Dendritic cell treated with granulocyte-macrophage colony-stimulating factor and Interleukin-4, amounts not matched to agents 40 ng/mL and 50 ng/mL, for 4 days (primary cell): ENCODE data around the gene PLCE1.
"Not testable (repeated sequence)": the region's sequence is repeated elsewhere in the genome, so short reads cannot be mapped to it uniquely, and the experiment has no call there.

Experiments used
- H3K27ac Mint-ChIP-seq: one replicate; pipeline ENCODE4 v1.8.0; 2022; ENCODE audit warnings: mild to moderate bottlenecking, mixed read lengths
- H3K27me3 Mint-ChIP-seq: one replicate; pipeline ENCODE4 v1.8.0; 2022; ENCODE audit warnings: mild to moderate bottlenecking, mixed read lengths
- H3K36me3 Mint-ChIP-seq: one replicate; pipeline ENCODE4 v1.8.0; 2022; ENCODE audit warnings: low read depth, mixed read lengths
- H3K4me1 Mint-ChIP-seq: one replicate; pipeline ENCODE4 v1.8.0; 2022; ENCODE audit warnings: low read depth, mixed read lengths
- H3K4me3 Mint-ChIP-seq: one replicate; pipeline ENCODE4 v1.8.0; 2022; ENCODE audit warnings: mild to moderate bottlenecking, moderate library complexity, mixed read lengths
- H3K9me3 Mint-ChIP-seq: one replicate; pipeline ENCODE4 v1.8.0; 2022; ENCODE audit warnings: mixed read lengths
- intact Hi-C: fragments of 100-400 bp; cut with micrococcal nuclease; formaldehyde crosslinking; loops from one replicate; pipeline ENCODE4 v1.15.0; 2022

PLCE1 gene

DNA sequence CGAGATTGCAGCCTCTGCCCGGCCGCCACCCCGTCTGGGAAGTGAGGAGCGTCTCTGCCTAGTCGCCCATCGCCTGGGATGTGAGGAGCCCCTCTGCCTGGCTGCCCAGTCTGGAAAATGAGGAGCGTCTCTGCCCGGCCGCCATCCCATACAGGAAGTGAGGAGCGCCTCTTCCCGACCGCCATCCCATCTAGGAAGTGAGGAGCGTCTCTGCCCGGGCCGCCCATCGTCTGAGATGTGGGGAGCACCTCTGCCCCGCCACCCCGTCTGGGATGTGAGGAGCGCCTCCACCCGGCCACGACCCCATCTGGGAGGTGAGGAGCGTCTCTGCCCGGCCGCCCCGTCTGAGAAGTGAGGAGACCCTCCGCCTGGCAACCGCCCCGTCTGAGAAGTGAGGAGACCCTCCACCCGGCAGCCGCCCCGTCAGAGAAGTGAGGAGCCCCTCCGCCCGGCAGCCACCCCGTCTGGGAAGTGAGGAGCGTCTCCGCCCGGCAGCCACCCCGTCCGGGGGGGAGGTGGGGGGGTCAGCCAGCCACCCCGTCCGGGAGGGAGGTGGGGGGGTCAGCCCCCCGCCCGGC is 23.2 kb upstream of the PLCE1 start:
- intact Hi-C loops, H3K4me1 Mint-ChIP-seq, H3K9me3 Mint-ChIP-seq, H3K4me3 Mint-ChIP-seq, H3K27me3 Mint-ChIP-seq, H3K36me3 Mint-ChIP-seq, H3K27ac Mint-ChIP-seq: not testable (repeated sequence)

DNA sequence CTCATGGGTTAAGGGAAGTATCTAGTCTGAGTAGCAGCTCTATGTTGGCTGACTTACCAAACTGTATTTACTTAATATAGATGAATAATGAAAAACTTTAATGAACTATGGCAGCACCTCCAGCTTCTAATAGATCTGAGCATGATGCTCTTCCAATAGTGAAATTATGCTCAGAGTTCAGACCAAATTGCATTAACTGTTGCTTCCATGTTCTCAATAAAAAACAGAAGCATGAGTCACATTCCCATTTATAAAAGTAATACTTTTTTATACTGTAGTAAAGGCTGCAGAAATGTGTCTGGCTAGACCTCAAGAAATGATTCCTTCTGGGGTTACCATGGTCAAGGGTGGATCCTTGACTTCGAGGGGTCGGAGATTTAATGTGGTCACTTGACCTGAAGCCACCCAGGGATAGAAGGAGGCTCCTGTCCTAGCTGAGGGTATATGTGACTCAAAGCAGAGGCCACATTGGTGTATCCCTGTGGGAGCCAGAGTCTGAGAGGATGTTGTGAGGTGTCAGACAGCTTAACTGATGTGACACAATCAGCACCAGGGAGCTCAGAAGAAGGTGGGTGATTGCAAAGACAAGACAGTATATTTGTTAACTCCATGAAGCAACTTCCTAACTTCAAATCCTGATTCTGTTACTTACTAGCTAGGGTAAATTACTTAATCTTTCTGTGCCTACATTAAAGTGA is 19.8 kb upstream of the PLCE1 start:
- Mint-ChIP-seq H3K27ac (no peak overlapping the region), H3K36me3 (no peaks in the 10 kb centered on the region), H3K9me3 (no peaks in the 10 kb centered on the region), H3K4me1 (no peaks in the 10 kb centered on the region), H3K4me3 (no peak overlapping the region), H3K27me3 (peaks cover 2% of the 10 kb centered on the region)
- intact Hi-C loops, result no loop called here

DNA sequence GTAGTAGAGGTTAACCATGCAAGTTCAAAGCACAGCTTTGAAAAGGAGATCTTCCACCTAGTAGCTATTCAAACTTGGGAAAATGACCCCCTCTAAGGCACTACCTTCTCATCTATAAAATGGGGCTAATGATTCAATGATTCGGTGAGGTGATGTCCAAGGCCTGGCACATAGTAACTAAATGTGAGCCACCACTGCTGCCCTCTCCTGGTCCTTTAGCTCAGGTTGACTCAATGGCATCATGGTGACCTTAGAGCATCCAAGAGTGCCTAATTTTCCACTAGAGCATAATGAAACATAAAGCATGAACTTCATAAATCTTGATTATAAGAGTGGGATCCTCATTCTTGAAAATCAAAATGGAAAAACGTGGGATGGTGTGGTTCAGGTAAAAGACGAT is 16.3 kb upstream of the PLCE1 start:
- Mint-ChIP-seq H3K36me3 (no peaks in the 10 kb centered on the region), H3K9me3 (no peaks in the 10 kb centered on the region), H3K27me3 (peaks cover 4% of the 10 kb centered on the region), H3K27ac (no peak overlapping the region), H3K4me1 (no peaks in the 10 kb centered on the region), H3K4me3 (no peak overlapping the region)
- intact Hi-C loops, result no loop called here

DNA sequence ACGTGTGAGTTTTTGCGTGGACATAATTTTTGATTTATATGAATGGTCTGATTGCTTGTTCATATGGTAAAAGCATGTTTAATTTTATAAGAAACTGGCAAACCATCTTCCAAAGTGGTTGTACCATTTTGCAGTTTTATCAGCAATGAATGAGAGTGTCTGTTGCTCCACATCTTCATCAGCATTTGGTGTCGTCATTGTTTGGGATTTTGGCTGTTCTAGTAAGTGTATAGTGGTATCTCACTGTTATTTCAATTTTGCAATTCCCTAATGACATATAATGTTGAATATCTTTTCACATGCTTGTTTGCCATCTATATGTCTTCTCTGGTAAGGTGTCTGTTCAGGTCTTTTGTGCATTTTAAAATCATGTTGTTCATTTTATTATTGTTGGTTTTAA is 13.2 kb upstream of the PLCE1 start:
- Mint-ChIP-seq H3K4me3 (no peak overlapping the region), H3K4me1 (no peaks in the 10 kb centered on the region), H3K36me3 (no peaks in the 10 kb centered on the region), H3K27ac (no peak overlapping the region), H3K27me3 (peaks cover 8% of the 10 kb centered on the region), H3K9me3 (no peaks in the 10 kb centered on the region)
- intact Hi-C loops, result no loop called here

DNA sequence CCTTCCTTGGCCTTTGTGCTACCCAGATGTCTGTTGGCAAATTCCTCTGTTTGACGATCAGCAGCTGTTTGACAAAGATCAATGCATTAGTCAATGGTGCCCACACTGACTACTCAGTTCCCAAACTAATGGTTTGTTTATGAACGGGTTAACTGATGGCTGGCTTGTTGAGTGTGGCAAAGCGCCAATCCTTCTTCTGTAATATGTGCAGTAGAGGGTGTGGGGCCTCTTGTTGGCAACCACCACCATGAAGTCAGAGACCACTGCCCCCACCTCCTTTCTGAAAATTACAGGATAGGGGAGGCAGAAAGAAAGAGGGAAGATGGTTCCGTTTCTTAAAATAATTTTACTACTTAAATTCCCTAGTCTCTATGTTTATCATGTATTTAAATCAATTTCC is 2.6 kb upstream of the PLCE1 start:
- intact Hi-C loops, result no loop called here
- no peaks in the 10 kb centered on the region for H3K36me3 Mint-ChIP-seq
- no peak overlapping the region for H3K27ac Mint-ChIP-seq
- H3K4me1 Mint-ChIP-seq, result no peaks in the 10 kb centered on the region
- no peak overlapping the region for H3K4me3 Mint-ChIP-seq
- no peaks in the 10 kb centered on the region for H3K9me3 Mint-ChIP-seq
- peaks cover 55% of the 10 kb centered on the region for H3K27me3 Mint-ChIP-seq

DNA sequence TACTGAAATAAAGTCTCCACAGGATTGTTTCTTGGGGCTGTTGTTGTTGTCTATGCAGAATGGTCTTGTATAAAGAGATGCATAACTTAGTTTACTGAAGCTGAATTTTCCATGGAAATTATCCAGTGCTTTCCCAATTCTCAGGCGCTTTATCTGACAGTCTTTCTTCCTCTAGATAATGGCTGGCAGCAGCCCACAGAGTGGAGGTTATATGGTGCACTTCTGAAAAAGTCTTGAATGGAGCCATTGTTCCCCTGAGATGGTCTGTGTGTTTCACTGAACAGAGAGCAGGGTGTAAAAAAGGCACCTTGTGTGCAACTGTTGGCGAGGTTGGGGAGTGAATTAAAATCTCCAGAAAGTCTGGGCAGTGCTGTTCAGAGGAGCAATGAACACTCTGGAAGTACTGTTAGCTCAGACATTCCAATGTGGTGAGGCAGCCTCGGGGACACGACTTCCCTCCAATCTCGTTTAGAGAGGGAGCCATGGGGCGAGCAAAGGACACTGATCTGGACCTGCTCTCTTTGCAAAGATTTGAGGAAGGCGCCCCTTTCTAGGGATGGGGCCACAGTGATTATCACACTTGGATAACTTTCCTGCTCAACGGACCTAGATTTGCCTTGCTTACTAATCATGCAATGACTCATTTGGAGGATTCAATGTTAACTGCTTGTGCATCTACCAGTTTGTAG is 2.0 kb upstream of the PLCE1 start:
- Mint-ChIP-seq H3K27me3 (peaks cover 59% of the 10 kb centered on the region), H3K27ac (no peak overlapping the region), H3K4me3 (no peak overlapping the region), H3K4me1 (no peaks in the 10 kb centered on the region), H3K36me3 (no peaks in the 10 kb centered on the region), H3K9me3 (no peaks in the 10 kb centered on the region)
- intact Hi-C loops, result no loop called here

DNA sequence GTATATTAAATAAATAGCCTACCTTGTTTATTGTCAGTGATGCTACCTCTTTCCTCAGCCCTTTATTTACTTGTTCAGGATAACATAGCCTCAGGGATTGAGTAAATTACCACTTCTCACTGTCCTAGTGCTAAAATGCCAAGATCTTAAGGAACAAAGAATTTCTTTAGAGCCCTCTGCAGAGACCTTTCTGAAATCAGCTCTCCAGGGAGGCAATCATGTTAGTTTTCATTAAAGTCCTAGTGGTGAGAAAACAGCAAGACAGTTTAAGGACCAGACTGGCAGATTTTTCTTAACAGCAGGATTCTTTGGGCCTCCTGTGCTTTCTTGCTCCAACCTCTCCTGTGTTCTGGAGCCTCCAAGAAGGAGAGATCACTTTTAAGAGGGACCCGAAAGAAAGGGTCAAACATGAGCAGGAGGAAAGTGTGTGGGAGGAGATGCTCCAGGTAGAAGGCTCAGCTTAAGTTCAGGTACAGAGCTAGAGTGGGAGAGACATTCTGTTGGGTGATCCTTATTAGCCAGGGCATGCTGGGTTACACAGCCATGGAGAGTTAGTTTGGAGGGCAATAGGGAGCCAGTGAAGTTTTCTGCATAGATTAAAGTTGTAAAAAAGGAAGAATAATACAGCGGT is 1.2 kb upstream of the PLCE1 start:
- Mint-ChIP-seq H3K27ac (no peak overlapping the region), H3K9me3 (no peaks in the 10 kb centered on the region), H3K4me3 (no peak overlapping the region), H3K4me1 (no peaks in the 10 kb centered on the region), H3K27me3 (peaks cover 56% of the 10 kb centered on the region), H3K36me3 (no peaks in the 10 kb centered on the region)
- intact Hi-C loops, result no loop called here

DNA sequence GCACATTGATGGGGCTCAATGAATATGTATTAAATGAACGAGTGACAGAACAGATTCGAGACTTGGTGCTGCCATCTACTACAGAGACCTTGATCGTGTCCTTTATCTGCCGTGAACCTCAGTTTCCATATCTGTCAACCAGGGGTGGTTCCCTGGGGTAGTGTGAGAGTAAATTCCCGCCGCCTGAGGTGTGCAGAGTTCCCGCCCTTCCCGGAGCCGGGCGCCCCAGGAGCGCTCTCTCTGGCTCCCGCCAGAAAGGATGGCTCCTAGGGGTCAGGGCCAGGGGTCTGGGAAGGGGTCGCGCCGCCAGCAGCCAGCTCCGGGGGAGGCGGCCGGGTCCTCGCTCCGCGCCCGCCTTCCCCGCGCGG is 333 bp upstream of the PLCE1 start:
- Mint-ChIP-seq H3K4me3 (no peak overlapping the region), H3K27ac (no peak overlapping the region), H3K4me1 (no peaks in the 10 kb centered on the region), H3K9me3 (no peaks in the 10 kb centered on the region), H3K36me3 (no peaks in the 10 kb centered on the region), H3K27me3 (peaks cover 62% of the 10 kb centered on the region)
- intact Hi-C loops, result no loop called here

DNA sequence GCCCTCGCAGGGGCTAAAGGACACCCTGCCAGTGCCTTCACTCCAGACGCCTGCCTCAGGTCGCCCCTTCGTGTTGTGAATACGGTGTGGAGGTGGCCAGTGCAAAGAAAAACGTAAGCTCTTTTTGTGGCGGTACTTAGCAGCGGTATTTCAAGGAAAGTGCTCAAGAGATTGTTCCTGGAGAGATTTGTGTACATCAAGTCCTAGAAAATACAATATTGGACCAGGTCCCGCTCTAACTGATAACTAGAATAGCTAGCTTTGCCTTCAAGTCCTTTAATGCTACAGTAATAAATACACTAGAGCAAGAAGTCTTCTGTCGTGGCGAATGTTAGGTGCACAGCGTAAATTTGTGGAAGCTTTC is 689 bp downstream of the PLCE1 start:
- H3K4me3 Mint-ChIP-seq, result no peak overlapping the region
- intact Hi-C loops, result no loop called here
- peaks cover 62% of the 10 kb centered on the region for H3K27me3 Mint-ChIP-seq
- H3K36me3 Mint-ChIP-seq, result no peaks in the 10 kb centered on the region
- no peaks in the 10 kb centered on the region for H3K4me1 Mint-ChIP-seq
- no peaks in the 10 kb centered on the region for H3K9me3 Mint-ChIP-seq
- H3K27ac Mint-ChIP-seq, result no peak overlapping the region

DNA sequence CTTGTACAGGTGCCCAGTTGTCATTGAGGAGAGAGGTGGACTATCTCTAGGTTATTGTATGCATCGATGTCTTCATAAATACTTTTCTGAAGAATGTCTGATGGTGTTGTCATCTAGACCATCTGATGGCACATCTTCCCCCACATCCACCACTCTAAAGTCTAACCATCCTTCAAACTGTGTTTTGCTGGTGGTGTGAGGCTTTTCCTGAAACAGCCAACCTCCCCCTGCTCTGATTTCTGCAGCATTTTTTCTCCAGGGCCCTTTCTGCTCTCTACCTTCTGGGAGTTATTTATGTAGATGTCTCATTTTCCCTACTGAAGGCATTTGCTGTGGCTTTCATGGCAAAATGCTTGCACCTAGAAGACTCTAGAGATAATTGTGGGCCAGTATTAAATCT is 1.5 kb downstream of the PLCE1 start:
- Mint-ChIP-seq H3K36me3 (no peaks in the 10 kb centered on the region), H3K4me3 (no peak overlapping the region), H3K9me3 (no peaks in the 10 kb centered on the region), H3K27ac (no peak overlapping the region), H3K27me3 (peaks cover 64% of the 10 kb centered on the region), H3K4me1 (no peaks in the 10 kb centered on the region)
- intact Hi-C loops, result no loop called here

DNA sequence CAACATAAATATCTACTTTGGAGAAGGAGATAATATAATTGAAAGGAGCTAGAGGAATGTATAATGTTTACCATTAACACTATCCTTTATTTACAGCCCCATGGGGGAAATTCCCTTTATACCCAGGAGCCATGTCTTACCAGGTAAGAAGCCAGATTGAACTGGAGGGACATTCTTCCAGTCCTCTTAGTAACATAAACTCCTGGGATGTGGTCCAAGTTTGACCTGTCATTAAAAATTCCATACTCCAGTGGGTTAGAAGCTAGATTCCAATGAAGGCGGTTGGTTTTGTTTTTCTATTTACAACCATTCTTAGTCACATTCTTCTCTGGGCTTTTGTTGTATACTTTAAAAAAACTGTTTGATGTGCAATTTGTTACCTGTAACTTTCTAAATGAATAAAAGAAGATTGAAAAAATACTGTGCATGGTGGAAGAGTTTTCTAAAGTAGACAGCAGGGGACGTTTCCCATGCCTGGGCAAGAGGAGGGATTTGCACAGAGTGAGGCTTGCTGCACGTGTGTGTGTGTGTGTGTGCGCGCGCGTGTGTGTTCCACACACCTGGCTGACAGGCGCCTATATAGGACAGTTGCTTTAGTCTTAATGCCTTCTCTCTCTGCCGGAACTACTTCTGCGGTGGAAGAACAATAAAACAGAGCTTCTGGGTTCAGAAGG is 2.0 kb downstream of the PLCE1 start:
- intact Hi-C loops, result no loop called here
- Mint-ChIP-seq H3K27me3 (peaks cover 60% of the 10 kb centered on the region), H3K27ac (no peak overlapping the region), H3K9me3 (no peaks in the 10 kb centered on the region), H3K4me3 (no peak overlapping the region), H3K36me3 (no peaks in the 10 kb centered on the region), H3K4me1 (no peaks in the 10 kb centered on the region)

DNA sequence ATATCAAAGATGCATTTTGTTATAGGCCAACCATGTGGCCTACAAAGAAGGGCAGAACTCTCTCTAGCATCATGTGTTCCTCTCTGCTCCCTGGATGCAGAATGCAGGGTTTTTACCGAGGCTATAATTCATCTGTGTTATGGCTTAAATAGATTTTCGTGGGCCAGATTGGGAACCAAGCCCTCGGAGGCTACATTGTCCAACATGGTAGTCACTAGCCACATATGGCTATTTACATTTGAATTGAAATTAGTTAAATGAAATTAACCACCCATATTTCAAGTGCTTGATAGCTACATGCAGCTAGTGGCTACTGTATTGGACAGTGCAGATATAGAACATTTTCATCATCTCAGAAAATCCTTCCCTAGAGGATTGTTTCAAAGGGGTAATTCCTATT is 2.8 kb downstream of the PLCE1 start:
- Mint-ChIP-seq H3K27ac (no peak overlapping the region), H3K4me3 (no peak overlapping the region), H3K9me3 (no peaks in the 10 kb centered on the region), H3K36me3 (no peaks in the 10 kb centered on the region), H3K4me1 (no peaks in the 10 kb centered on the region), H3K27me3 (peaks cover 56% of the 10 kb centered on the region)
- intact Hi-C loops, result no loop called here

DNA sequence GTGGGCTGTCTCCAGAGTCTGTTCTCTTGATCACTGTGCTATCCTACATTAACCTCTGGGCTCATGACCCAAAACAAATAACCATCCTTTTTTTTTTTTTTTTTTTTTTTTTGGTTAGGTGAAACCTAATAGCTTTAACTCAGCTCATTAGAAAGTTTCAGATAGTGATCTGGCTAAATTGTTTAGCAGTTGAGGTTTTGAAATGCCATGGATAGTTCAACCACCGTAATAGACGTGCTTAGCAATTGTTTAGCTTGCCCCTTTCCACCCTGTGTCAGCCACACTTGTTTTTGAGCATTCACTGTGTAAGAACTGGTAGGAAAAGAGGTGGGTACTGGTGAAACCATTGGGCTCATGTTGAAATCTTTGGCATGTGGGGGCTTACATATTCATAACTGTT is 3.8 kb downstream of the PLCE1 start:
- Mint-ChIP-seq H3K4me1 (no peaks in the 10 kb centered on the region), H3K27me3 (peaks cover 47% of the 10 kb centered on the region), H3K27ac (no peak overlapping the region), H3K36me3 (no peaks in the 10 kb centered on the region), H3K9me3 (no peaks in the 10 kb centered on the region), H3K4me3 (no peak overlapping the region)
- intact Hi-C loops, result no loop called here

DNA sequence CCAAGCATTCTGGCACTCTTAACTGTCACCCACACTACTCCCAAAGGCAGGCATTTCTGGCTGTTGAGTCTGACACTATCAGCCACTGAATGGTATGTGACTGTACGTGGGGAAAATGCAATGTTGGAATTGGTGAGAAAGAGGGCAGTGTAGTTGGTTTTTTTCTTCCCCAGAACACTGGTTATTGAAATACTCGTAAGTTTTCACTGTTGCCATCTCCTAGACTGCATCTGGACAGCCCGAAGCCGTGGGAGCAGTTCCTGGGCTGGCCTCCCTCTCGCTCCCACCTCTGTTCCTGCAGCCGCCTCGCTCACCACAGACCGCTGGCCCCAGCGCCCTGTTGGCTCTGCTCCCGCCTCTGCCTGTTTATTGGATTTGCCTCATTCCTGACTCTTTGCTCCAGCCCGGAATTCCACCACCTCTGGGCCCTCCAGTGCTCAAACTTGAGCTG is 5.7 kb downstream of the PLCE1 start:
- peaks cover 33% of the 10 kb centered on the region for H3K27me3 Mint-ChIP-seq
- H3K4me1 Mint-ChIP-seq, result no peaks in the 10 kb centered on the region
- no peaks in the 10 kb centered on the region for H3K36me3 Mint-ChIP-seq
- intact Hi-C loops, result no loop called here
- no peak overlapping the region for H3K4me3 Mint-ChIP-seq
- H3K9me3 Mint-ChIP-seq, result no peaks in the 10 kb centered on the region
- no peak overlapping the region for H3K27ac Mint-ChIP-seq
